GM12878 (cell line): ENCODE results near the gene ZNF189.

Experiments used
- KLF5 ChIP-seq: fragments of 450-650 bp; IDR thresholded peaks from 2 replicates; pipeline ENCODE4 v1.6.1; 2014; ENCODE audit warnings: mild to moderate bottlenecking; ENCODE audit not compliant: partially characterized antibody
- MYC ChIP-seq: IDR thresholded peaks from 2 replicates; pipeline ENCODE4 v1.6.1; 2011; ENCODE audit warnings: mild to moderate bottlenecking, low read length, moderate library complexity, inconsistent platforms; ENCODE audit not compliant: insufficient read depth, insufficient replicate concordance, insufficient read length, severe bottlenecking
- USF2 ChIP-seq: IDR thresholded peaks from 2 replicates; pipeline ENCODE4 v1.6.1; 2011; ENCODE audit warnings: low read depth, low read length, improper control_type of control experiment, borderline replicate concordance

GRCh38 chr9:101419863-101420262 is 21.2 kb downstream of the ZNF189 start:
- TF ChIP-seq KLF5 (no peak), MYC (no peak), USF2 (no peak)
